GM18505 (cell line): ENCODE measurements around the gene SORCS2.

Experiments used
- ATAC-seq: cut with Tn5 transposase; IDR thresholded peaks from one replicate; pipeline ENCODE4 v1.9.1; 2021; ENCODE audit not compliant: unreplicated experiment
- POLR2A ChIP-seq: IDR thresholded peaks from 4 replicates; pipeline ENCODE4 v1.6.1; 2011; ENCODE audit warnings: borderline replicate concordance; ENCODE audit not compliant: insufficient read depth, insufficient read length; ENCODE audit errors: extremely low read depth

The SORCS2 gene

GRCh38 chr4:7686070-7686870 lies 493.9 kb downstream of the SORCS2 start:
- no peak for TF ChIP-seq POLR2A
- no peak for ATAC-seq

- no peak for TF ChIP-seq POLR2A
- no peak for ATAC-seq
These were observed 494.7 kb downstream of the SORCS2 start for GRCh38 chr4:7687006-7687405.

- TF ChIP-seq POLR2A: no peak
- no peak for ATAC-seq
These were observed 495.5 kb downstream of the SORCS2 start for GRCh38 chr4:7687796-7688195.

GRCh38 chr4:7689773-7690693 lies 497.7 kb downstream of the SORCS2 start:
- no peak for TF ChIP-seq POLR2A
- no peak for ATAC-seq

GRCh38 chr4:7691061-7691460 lies 498.7 kb downstream of the SORCS2 start:
- no peak for ATAC-seq

GRCh38 chr4:7691982-7692381 lies 499.6 kb downstream of the SORCS2 start:
- ATAC-seq: no peak
- no peak for TF ChIP-seq POLR2A

More at GRCh38 chr4:7691061-7691460, 498.7 kb downstream of the SORCS2 start:
- TF ChIP-seq POLR2A: no peak

- no peak for TF ChIP-seq POLR2A
- ATAC-seq: no peak
These were observed 500.3 kb downstream of the SORCS2 start for GRCh38 chr4:7692451-7693236.

GRCh38 chr4:7693237-7693608 lies 500.9 kb downstream of the SORCS2 start:
- no peak for ATAC-seq
- no peak for TF ChIP-seq POLR2A

- ATAC-seq: no peak
These were observed 501.4 kb downstream of the SORCS2 start for GRCh38 chr4:7693711-7694110.

GRCh38 chr4:7694324-7694723 lies 502.0 kb downstream of the SORCS2 start:
- no peak for TF ChIP-seq POLR2A
- no peak for ATAC-seq

More at GRCh38 chr4:7693711-7694110, 501.4 kb downstream of the SORCS2 start:
- TF ChIP-seq POLR2A: no peak

GRCh38 chr4:7697343-7697742 lies 505.0 kb downstream of the SORCS2 start:
- no peak for ATAC-seq
- TF ChIP-seq POLR2A: no peak

- ATAC-seq: no peak
- TF ChIP-seq POLR2A: no peak
These were observed 505.5 kb downstream of the SORCS2 start for GRCh38 chr4:7697821-7698220.

GRCh38 chr4:7698584-7698983 lies 506.2 kb downstream of the SORCS2 start:
- ATAC-seq: no peak
- no peak for TF ChIP-seq POLR2A
